ENCODE data around the gene HOATZ. TPM values are rescaled to one million over a fixed set of nuclear protein-coding genes. Genes with fewer than 3 reads are reported as not detected.

Gene HOATZ
- polyA plus RNA-seq, 12 donors, result 0.04 to 0.19 (median 0.08) TPM; not detected in 4

DNA sequence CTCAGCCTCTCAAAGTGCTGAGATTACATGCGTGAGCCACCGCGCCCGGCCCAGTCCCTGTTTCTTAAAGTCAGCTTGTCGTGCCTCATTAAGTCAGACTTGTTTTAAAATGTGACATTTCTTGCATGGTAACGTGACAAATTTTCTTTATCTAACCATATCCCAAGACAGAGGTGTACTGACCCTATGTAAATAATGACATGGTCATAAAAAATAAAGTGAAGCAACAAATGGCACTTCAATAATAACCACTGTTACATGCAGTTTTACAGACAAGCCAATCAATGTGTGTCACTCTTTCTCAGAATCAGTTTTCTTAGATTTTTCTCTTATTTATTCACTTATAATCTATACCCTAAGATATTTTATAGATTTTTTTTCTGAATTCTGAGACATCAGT is 61.2 kb downstream of the HOATZ start:
- DNase-seq, result no peak

DNA sequence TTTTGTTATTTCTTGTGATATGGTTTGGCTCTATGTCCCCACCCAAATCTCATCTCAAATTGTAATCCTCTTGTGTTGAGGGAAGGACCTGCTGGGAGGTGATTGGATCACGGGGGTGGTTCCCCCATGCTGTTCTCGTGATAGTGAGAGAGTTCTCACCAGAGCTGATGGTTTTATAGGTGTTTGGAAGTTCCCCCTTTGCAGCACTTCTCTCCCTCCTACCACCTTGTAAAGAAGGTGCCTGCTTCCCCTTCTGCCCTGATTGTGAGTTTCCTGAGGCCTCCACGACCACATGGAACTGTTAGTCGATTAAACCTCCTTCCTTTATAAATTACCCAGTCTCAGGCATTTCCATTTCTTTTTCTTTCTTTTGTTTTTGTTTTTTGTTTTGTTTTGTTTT is 63.2 kb downstream of the HOATZ start:
- no peak for DNase-seq

- DNase-seq, result no peak
These were observed 66.8 kb downstream of the HOATZ start for GRCh38 chr11:111581341-111581740.

DNA sequence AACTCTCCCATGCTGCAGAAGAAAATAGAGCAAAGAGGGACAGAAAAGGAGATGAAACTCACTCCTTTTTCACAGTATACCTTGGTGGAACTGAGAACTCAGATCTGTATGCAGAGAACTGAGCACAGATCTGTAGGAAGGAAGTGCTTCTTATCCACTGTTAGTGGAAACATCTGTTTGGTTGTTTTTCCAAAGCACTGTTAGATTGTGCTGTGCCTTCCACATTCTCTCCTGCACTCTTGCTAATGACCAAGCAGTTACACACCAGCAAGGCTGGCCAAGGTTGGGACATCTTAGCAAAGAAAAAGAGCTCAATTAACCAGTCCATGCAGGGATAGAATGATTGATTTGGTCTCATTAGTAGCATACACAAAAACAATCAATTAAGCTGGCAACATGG is 67.6 kb downstream of the HOATZ start:
- no peak for DNase-seq

DNA sequence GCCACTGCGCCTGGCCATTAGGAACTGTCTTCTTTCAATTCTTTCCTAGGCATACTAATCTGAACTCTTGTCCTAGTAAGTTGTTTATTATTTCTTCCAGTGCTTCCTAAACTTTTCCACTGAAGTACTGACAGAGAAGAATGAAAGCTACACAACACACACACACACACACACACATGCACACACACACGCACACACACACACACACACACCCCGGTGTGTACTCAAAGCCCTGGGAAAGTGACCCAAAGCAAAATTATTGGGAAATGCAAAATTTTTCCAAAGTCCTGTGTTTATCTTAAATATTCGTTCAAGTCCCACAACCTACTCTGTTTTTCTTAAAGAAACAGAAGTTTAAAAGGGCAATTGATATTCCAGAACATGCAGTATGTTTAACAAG is 68.3 kb downstream of the HOATZ start:
- no peak for DNase-seq

DNA sequence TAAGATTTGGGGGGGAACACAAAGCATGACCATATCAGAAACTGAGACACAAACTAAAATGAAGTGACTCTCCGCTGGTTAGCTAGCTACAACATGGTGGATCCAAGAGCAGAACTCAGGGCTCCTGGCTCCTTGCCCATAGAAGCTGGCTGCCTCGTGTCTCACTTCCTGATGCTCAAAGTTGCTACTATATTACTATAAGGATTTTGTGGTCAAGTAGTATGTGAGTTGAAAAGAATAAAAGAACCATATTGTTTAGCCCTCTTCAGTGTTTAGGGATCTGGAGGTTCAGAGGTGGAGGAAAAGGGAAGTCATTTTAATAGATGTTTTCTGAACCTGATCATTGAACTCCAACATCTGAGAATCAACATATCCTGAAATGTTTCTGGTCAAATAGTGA is 70.8 kb downstream of the HOATZ start:
- DNase-seq, result no peak

- DNase-seq, result no peak
These were observed 71.8 kb downstream of the HOATZ start for GRCh38 chr11:111586388-111586831.

Other genes with a start within 250 kb of the HOATZ start
- 10 to 100 TPM in 2 of 12 donors, 1 to 10 TPM in 9, not detected in 1; 2.9 to 12.3 (median 4.9) TPM for gene POU2AF3, start 216.2 kb upstream of the HOATZ start, polyA plus RNA-seq (ENCODE audit: insufficient read length in 12 of 12)
- gene POU2AF1, start 135.5 kb upstream of the HOATZ start, polyA plus RNA-seq (ENCODE audit: insufficient read length in 12 of 12), result 1 to 10 TPM in 1 of 12 donors, under 1 TPM in 9, not detected in 2; 0.09 to 1.7 (median 0.24) TPM
- not detected for gene BTG4, start 2.4 kb upstream of the HOATZ start, polyA plus RNA-seq (ENCODE audit: insufficient read length in 12 of 12)
- 1 to 10 TPM in 10 of 12 donors, not detected in 2; 4.1 to 8.7 (median 6.4) TPM for gene LAYN, start 25.9 kb downstream of the HOATZ start, polyA plus RNA-seq (ENCODE audit: insufficient read length in 12 of 12)
- gene SIK2, start 87.7 kb downstream of the HOATZ start, polyA plus RNA-seq (ENCODE audit: insufficient read length in 12 of 12), result 10 to 100 TPM in 11 of 12 donors, not detected in 1; 20.2 to 29.0 (median 24.2) TPM

Measured in muscle of arm (tissue), 12 donors.